HCT116 (cell line): ENCODE data around the gene ELFN1.

ENCODE experiments used
- CEBPB ChIP-seq: IDR thresholded peaks from 2 replicates; pipeline ENCODE4 v1.6.1; 2012; ENCODE audit warnings: low read depth
- CTCF ChIP-seq, 3 experiments: fragments of 200-600 bp in 1 of 3; sonication (generic) in 1 of 3; IDR thresholded peaks in 2 of 3; conservative IDR thresholded peaks in 1 of 3; 2 replicates each; pipeline ENCODE4 v1.5.1; 2012 to 2017; ENCODE audit warnings: low read depth in 2 of 3, low read length in 2 of 3, antibody characterized with exemption in 1 of 3, borderline replicate concordance in 1 of 3, control low read depth in 1 of 3, mild to moderate bottlenecking in 1 of 3, mixed read lengths in 1 of 3, mixed run types in 1 of 3, moderate library complexity in 1 of 3; ENCODE audit not compliant: insufficient read depth in 1 of 3
- EZH2 ChIP-seq: fragments of 200-600 bp; sonication (generic); IDR thresholded peaks from 2 replicates; pipeline ENCODE4 v1.6.1; 2017; ENCODE audit warnings: antibody characterized with exemption, mixed run types
- EZH2phosphoT487 ChIP-seq: fragments of 200-600 bp; IDR thresholded peaks from 2 replicates; pipeline ENCODE4 v1.6.1; 2018; ENCODE audit warnings: antibody characterized with exemption, borderline replicate concordance
- MAX ChIP-seq: IDR thresholded peaks from 2 replicates; pipeline ENCODE4 v1.6.1; 2012
- POLR2A ChIP-seq: IDR thresholded peaks from 2 replicates; pipeline ENCODE4 v1.7.0; 2011; ENCODE audit warnings: borderline replicate concordance; ENCODE audit not compliant: insufficient read depth, insufficient read length; ENCODE audit errors: extremely low read depth
- POLR2AphosphoS5 ChIP-seq: IDR thresholded peaks from 2 replicates; pipeline ENCODE4 v1.6.1; 2011; ENCODE audit warnings: mild to moderate bottlenecking, low read depth, low read length, moderate library complexity
- RAD21 ChIP-seq: IDR thresholded peaks from 2 replicates; pipeline ENCODE4 v1.6.1; 2012; ENCODE audit warnings: low read depth, mild to moderate bottlenecking
- SP1 ChIP-seq: IDR thresholded peaks from 2 replicates; pipeline ENCODE4 v1.6.1; 2012; ENCODE audit warnings: low read depth
- YY1 ChIP-seq: IDR thresholded peaks from 2 replicates; pipeline ENCODE4 v1.6.1; 2011; ENCODE audit warnings: low read length, low read depth, moderate library complexity, mild to moderate bottlenecking; ENCODE audit not compliant: insufficient replicate concordance; ENCODE audit errors: extremely low read depth
- TF ChIP-seq, protein P1 (sequence below): IDR thresholded peaks from 2 replicates; pipeline ENCODE4 v1.6.1; 2012; ENCODE audit warnings: low read depth

- TF ChIP-seq CTCF (IDR thresholded peaks at IDR 0.05 in 2 of 3, conservative IDR thresholded peaks at IDR 0.05 in 1 of 3; ENCODE audit: borderline replicate concordance in 1 of 3, insufficient read depth in 1 of 3, low read depth in 2 of 3, low read length in 2 of 3): no peak
- TF ChIP-seq POLR2A: no peak
- TF ChIP-seq RAD21: no peak
- no peak for TF ChIP-seq MAX
- no peak for TF ChIP-seq CEBPB
- TF ChIP-seq YY1: no peak
- no peak for TF ChIP-seq SP1
- TF ChIP-seq, protein P1, sequence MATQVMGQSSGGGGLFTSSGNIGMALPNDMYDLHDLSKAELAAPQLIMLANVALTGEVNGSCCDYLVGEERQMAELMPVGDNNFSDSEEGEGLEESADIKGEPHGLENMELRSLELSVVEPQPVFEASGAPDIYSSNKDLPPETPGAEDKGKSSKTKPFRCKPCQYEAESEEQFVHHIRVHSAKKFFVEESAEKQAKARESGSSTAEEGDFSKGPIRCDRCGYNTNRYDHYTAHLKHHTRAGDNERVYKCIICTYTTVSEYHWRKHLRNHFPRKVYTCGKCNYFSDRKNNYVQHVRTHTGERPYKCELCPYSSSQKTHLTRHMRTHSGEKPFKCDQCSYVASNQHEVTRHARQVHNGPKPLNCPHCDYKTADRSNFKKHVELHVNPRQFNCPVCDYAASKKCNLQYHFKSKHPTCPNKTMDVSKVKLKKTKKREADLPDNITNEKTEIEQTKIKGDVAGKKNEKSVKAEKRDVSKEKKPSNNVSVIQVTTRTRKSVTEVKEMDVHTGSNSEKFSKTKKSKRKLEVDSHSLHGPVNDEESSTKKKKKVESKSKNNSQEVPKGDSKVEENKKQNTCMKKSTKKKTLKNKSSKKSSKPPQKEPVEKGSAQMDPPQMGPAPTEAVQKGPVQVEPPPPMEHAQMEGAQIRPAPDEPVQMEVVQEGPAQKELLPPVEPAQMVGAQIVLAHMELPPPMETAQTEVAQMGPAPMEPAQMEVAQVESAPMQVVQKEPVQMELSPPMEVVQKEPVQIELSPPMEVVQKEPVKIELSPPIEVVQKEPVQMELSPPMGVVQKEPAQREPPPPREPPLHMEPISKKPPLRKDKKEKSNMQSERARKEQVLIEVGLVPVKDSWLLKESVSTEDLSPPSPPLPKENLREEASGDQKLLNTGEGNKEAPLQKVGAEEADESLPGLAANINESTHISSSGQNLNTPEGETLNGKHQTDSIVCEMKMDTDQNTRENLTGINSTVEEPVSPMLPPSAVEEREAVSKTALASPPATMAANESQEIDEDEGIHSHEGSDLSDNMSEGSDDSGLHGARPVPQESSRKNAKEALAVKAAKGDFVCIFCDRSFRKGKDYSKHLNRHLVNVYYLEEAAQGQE: no peak
- TF ChIP-seq EZH2: no peak
- no peak for TF ChIP-seq EZH2phosphoT487
- no peak for TF ChIP-seq POLR2AphosphoS5
Observed at GRCh38 chr7:1716263-1717094, 46.4 kb downstream of the ELFN1 start.
